CD4-positive, alpha-beta T cell treated with Interleukin-12 subunit alpha and Interleukin-12 subunit beta, for 1 hour (primary cell): ENCODE results near the gene SBF1.
"Not testable (repeated sequence)": the region's sequence is repeated elsewhere in the genome, so short reads cannot be mapped to it uniquely, and the experiment has no call there.

Experiments
- DNase-seq: peaks from one replicate; pipeline ENCODE4 v3.0.0-alpha.2; 2020

SBF1 gene

DNA sequence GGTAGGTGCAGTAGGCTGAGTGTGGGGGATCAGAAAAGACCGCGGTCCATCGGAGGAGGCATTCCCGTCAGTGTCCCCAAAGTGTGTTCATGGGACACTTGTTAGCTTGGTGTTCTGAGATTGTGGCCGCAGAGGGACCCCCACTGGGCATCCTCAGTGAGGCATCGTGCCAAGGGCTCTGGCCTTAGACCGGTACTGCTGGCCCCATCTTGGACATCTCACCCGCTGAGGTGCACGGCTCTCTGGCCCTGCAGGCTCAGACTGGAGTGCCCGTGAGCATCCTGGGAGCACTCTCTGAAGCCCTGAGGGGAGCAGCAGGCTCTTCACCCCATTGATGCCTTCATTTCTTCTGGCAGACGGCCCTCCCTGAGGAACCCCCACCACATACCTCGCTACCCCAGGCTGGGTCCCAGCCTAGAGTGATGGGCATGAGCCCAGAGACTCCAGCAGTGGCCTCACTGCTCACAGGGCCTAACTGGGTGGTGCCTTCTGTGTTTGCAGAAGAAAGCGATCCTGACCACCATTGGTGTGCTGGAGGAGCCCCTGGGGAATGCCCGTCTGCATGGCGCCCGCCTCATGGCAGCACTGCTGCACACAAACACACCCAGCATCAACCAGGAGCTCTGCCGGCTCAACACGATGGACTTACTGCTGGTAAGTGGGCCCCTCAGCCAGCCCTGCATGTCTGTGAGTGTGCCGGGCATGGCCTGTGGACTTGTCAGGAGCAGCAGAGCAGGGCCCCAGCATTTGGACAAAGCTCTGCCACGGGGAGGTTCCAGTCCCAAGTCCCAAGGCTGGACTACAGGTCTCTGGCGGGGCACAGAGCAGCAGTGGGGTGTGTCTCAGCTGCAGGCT, 51.6 kb downstream of the SBF1 start:
- DNase-seq = no peak

GRCh38 chr22:50422046-50422445, 52.8 kb downstream of the SBF1 start:
- DNase-seq = no peak

DNA sequence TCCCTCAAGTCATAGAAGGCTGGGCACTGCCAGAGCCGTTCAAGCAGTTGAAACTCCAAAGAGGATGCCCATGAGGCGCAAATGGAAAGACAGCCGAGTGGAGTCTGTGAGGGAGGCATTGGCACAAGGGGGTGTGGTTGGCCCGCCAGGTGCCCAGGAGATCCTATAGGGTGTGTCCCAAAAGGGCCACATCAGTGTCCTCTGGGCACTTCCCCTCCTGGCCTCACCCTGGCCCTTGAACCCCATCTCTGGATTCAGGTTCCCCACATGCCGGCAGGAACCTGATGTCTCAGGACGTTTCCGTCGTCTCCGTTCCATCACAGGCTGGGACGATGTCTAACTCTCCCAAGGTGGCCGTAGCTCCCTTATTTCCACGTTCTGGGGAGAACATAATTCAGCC, 54.3 kb downstream of the SBF1 start:
- DNase-seq = no peak

DNA sequence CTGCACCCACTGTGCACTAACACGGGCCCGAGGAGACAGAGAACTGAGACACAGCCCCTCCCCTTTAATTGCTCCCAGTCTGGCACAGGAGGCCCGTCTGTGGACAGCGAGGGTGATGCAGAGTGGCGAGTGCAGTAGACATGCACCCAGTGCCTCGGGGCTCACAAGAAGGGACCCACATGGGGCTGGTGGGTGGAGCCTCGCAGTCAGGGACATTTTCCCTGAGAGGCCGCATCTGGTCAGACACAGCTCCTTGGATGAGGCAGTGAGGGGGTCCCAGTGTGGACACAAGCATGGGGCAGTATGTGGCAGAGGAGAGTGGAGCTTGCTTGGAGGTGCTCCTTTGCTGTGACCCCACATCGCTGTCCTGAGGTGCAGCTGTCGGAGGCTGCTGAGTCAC, 54.8 kb downstream of the SBF1 start:
- no peak for DNase-seq

DNA sequence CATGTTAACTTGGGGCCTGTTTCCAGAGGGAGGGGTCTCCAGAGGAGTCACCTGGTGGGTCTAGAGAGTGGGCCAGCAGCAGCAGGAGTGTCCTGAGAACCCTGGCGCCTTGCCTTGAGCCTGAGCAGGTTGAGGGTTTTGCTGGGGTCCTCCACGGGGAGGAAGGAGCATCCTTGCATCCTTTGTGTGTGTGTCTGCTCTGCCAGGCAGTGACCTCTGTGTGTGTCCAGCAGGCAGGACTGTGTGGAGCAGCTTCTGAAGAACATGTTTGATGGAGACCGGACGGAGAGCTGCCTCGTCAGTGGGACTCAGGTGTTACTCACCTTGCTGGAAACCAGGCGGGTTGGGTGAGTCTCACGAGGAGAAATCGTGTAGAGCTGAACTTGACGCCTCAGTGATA, 55.7 kb downstream of the SBF1 start:
- DNase-seq = no peak

DNA sequence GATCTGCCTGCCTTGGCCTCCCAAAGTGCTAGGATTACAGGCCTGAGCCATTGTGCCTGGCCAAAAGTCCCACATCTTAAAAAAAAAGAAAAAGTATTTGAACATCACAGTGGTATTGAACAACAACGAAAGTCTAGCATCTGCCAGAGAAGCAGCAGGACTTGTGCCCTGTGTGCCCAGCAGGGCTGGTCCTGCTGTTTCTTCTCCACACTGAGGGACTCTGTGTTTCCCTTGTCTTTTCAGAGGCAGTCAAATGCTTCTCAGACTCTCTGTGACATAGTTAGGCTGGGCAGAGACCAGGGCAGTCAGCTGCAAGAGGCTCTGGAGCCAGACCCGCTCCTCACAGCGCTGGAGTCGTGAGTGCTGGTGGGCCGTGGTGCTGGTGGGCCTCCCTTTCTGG, 56.2 kb downstream of the SBF1 start:
- no peak for DNase-seq

GRCh38 chr22:50417411-50418210, 57.2 kb downstream of the SBF1 start:
- DNase-seq = no peak

- DNase-seq = no peak
Measured at GRCh38 chr22:50416996-50417395, 57.8 kb downstream of the SBF1 start.

GRCh38 chr22:50415426-50415825, 59.4 kb downstream of the SBF1 start:
- DNase-seq = no peak

- no peak for DNase-seq
Measured at GRCh38 chr22:50414476-50415248, 60.2 kb downstream of the SBF1 start.

DNA sequence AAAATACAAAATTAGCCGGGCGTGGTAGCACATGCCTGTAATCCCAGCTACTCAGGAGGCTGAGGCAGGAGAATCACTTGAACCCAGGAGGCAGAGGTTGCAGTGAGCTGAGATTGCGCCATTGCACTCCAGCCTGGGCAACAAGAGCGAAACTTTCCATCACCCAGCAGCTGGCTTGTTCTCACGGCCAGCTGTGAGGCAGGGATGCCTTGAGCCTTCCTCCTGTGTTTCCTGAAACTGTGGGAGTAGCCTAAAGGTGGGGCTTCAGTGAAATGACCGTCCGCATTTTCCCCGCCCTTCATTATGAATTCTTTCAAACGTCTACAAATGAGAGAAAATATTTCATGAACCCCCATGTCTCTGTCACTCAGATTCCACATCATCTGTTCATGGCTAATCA, 65.9 kb downstream of the SBF1 start:
- DNase-seq = not testable (repeated sequence)

- no peak for DNase-seq
Measured at GRCh38 chr22:50408311-50408710, 66.5 kb downstream of the SBF1 start.

DNA sequence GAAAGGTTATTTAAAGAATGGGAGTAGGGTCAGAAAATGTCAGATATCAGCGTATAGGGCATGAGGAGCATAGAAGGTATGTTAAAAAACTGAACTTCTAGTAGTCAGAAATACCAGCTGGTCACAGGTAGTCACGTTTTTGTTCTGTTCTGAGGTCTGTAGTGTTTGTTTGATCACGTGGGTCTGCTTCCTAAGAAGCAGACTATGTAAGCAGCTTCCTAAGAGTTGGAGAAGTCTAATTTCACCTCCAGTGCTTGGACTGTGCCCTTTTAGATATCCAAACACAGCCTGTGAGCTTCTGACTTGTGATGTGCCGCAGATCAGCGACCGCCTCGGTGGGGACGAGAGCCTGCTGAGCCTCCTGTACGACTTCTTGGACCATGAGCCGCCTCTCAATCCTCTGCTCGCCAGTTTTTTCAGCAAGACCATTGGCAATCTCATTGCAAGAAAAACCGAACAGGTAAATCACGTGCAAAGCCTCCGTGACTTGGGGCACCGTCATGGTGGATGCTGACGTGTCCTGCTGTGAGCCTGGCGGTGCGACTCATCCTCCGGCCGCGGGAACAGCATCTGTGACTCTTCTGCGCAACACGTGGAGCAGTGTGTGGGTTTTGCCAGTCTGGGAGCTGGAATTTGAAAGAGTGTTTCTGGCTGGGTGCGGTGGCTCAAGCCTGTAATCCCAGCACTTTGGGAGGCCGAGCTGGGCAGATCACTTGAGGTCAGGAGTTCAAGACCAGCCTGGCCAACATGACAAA, 68.2 kb downstream of the SBF1 start:
- DNase-seq = no peak

- DNase-seq = no peak
Measured at GRCh38 chr22:50403701-50404101, 71.1 kb downstream of the SBF1 start.

- DNase-seq = no peak
Measured at GRCh38 chr22:50401907-50402306, 72.9 kb downstream of the SBF1 start.

GRCh38 chr22:50400931-50401330, 73.9 kb downstream of the SBF1 start:
- no peak for DNase-seq

- DNase-seq = no peak
Measured at GRCh38 chr22:50400406-50400805, 74.4 kb downstream of the SBF1 start.

DNA sequence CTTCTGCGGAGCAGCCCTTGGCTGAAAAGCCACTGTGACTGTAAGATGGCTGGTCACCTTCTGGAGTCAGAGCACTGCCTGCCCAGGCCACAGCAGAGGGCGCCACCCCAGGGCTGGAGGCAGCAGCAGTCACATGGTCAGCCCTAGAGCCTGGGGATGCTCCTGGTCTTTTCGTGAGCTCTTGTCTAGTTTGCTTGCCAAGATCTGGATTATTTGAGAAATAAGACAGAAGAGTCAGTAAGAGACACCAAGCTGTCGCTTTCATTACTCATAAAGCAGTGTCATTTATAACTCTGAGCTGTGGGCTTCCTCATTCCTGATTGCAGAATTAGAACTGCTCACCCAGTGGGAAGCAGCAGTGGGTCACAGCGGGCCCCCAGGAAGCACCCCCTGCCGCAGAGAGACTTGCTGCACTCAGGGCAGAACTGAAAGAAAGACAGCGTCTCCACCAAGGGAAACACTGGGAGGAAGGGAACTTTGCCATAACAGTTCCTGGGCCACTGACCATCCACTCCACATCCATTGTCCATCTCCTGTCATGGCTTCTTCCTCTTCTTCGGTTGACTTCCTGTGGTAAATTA, 75.0 kb downstream of the SBF1 start:
- peak; percentile 18 for DNase-seq

DNA sequence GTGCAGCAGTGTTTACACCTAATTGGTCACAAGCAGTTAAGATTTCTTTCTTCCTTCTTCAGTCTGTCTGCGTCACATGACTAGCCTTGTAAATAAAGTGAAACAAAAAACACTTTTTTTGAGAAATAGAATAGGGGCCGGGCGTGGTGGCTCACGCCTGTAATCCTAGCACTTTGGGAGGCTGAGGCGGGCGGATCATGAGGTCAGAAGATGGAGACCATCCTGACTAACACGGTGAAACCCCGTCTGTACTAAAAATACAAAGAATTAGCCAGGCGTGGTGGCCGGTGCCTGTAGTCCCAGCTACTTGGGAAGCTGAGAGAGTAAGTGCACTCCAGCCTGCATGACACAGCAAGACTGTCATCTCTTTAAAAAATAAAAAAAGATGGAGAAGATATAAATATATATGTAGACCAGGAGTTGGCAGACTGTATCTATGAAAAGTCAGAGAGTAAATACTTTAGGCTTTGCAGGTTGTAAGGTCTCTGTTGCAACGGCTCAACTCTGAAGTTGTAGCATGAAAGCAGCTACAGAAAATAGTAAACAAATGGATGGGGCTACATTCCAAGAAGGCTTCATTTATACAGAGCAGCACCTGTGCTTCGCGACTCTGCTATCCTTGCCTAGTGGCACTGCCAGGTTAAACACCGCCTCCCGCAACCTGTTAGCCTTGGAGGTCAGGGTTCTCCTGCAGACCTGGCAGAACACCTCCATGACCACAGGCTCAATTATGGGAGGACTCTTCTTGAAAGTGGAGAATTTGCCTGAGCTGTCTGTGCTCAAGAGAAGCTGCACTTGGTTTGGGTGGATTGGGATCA, 75.8 kb downstream of the SBF1 start:
- no peak for DNase-seq

DNA sequence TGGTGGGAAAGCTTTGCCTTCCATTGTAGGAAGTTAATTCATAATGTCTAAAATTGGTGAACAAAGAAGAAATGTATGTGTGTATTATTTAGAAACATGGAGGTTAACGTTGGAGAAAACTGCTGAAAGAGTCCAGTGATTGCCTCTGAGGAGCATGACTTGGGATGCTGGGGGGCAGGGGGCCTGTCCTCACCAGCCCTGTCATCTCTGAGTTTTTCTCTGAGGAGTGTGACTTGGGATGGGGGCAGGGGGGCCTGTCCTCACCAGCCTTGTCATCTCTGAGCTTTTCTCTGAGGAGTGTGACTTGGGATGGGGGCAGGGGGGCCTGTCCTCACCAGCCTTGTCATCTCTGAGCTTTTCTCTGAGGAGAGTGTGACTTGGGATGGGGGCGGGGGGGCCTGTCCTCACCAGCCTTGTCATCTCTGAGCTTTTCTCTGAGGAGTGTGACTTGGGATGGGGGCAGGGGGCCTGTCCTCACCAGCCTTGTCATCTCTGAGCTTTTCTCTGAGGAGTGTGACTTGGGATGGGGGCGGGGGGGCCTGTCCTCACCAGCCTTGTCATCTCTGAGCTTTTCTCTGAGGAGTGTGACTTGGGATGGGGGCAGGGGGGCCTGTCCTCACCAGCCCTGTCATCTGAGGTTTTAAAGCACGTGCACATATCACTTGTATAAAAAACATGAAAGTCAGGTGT, 77.3 kb downstream of the SBF1 start:
- DNase-seq = not testable (repeated sequence)
